Neutrophil (primary cell): ENCODE data around the gene BBX.

Experiments
- H3K27ac ChIP-seq: fragments of 200-600 bp; sonication (generic); 2 replicates; pipeline ENCODE4 v1.5.1; 2016; ENCODE audit warnings: mild to moderate bottlenecking, moderate library complexity
- H3K27me3 ChIP-seq: fragments of 200-600 bp; sonication (generic); 2 replicates; pipeline ENCODE4 v1.6.0; 2016; ENCODE audit warnings: mild to moderate bottlenecking
- H3K36me3 ChIP-seq: fragments of 200-600 bp; sonication (generic); 2 replicates; pipeline ENCODE4 v1.5.1; 2017
- H3K4me1 ChIP-seq, 2 experiments: fragments of 200-600 bp in 1 of 2; sonication (generic) in 1 of 2; 1 replicate in 1 of 2; 2 replicates in 1 of 2; pipeline versions ENCODE4 v1.5.1 to v1.6.1; 2013 to 2016; ENCODE audit warnings: low read depth in 1 of 2, low read length in 1 of 2, mild to moderate bottlenecking in 1 of 2, moderate library complexity in 1 of 2; ENCODE audit not compliant: control insufficient read depth in 1 of 2, insufficient read depth in 1 of 2
- H3K4me3 ChIP-seq, 2 experiments: fragments of 200-600 bp in 1 of 2; sonication (generic) in 1 of 2; 1 replicate in 1 of 2; 2 replicates in 1 of 2; pipeline ENCODE4 v1.5.1; 2013 to 2016; ENCODE audit warnings: low read depth in 1 of 2, low read length in 1 of 2, mild to moderate bottlenecking in 1 of 2, moderate library complexity in 1 of 2
- H3K9me3 ChIP-seq: fragments of 200-600 bp; sonication (generic); 2 replicates; pipeline ENCODE4 v1.5.1; 2016
- CTCF ChIP-seq: fragments of 200-600 bp; sonication (generic); IDR thresholded peaks from 2 replicates; pipeline ENCODE4 v1.5.1; 2016; ENCODE audit warnings: antibody characterized with exemption

BBX gene

DNA sequence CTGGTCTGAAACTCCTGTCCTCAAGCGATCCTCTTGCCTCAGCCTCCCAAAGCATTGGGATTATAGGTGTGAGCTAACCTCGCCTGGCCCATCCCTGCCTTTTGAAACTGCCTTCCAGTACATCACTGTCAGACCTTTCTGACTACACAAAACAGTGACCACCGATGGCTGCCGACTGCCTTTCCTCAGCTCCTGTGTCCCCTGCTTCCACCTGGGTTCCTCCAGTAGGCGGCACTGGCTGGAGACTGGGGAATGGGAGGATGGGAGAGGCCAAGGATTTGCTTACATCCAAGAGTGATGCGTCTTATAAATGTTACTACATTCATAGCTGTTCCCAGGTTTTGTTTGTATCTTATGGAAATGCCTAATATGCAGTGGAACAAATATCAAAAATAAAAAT lies 242.8 kb downstream of the BBX start:
- no peak overlapping the region for H3K4me3 ChIP-seq

DNA sequence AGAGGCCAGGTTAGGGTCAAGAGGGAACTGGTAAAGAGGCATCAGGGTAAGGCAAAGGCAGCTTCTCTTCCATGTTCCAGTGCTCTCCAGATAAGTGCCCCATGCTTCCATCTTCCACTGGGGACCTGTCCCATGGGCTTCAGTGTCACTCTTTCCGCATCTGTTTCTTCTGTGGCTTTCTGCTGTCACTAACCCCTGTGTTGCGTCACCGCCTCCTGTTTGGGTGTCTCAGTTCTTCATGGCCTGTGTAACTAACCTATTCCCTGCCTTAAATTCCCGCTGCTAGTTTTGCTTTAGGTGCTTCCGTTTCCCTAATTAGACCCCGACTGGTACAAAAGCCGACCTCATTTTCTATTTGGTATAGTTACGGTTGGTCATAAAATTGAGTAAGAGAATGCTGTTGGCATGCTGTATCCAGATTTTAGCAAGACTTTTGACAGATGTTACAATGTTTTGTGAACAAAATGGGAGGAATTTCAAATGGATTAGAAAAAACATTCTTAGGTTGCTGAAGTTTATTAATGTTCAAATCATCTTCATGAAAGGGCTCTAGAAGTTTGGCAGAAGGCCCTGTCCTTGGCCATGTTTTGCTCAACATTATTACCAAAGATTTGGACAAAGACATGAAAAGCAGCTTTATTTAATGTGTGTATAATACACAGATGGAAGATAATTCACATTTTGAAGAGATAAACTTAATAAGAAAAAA lies 245.3 kb downstream of the BBX start:
- Histone ChIP-seq H3K4me1 (peaks cover 0 to 7% of the 10 kb centered on the region in 2 experiments), H3K27me3 (no peaks in the 10 kb centered on the region), H3K4me3 (no peak overlapping the region), H3K36me3 (no peaks in the 10 kb centered on the region), H3K27ac (no peak overlapping the region), H3K9me3 (no peaks in the 10 kb centered on the region)
- TF ChIP-seq CTCF = no peak

More for the DNA sequence above, 242.8 kb downstream of the BBX start:
- H3K9me3 ChIP-seq = no peaks in the 10 kb centered on the region
- no peak overlapping the region for H3K27ac ChIP-seq
- H3K36me3 ChIP-seq = no peaks in the 10 kb centered on the region
- no peak for TF ChIP-seq CTCF
- H3K4me1 ChIP-seq = peaks cover 0 to 7% of the 10 kb centered on the region in 2 experiments
- no peaks in the 10 kb centered on the region for H3K27me3 ChIP-seq

DNA sequence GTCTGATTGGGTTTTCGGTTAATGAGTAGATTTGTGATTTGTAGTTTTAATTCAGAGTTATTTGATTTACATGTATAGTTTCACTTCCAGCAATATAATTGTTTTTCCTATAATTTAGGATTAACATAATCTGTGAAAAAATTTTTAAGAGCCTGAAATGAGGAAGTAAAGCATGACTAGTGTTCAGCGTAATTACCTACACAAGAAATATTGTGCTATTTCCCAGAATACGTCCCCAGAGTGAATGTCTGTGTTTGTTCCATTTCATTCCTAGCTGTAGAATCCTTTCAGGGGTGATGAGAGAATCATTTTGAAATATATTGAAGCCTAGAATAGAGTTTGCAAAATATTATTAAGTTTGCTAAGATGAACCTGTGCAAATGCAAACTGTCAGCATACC lies 247.1 kb downstream of the BBX start:
- Histone ChIP-seq H3K27me3 (no peaks in the 10 kb centered on the region), H3K27ac (no peak overlapping the region), H3K4me3 (no peak overlapping the region), H3K9me3 (no peaks in the 10 kb centered on the region), H3K36me3 (peaks cover 7% of the 10 kb centered on the region), H3K4me1 (peaks cover 0 to 7% of the 10 kb centered on the region in 2 experiments)
- TF ChIP-seq CTCF = no peak

DNA sequence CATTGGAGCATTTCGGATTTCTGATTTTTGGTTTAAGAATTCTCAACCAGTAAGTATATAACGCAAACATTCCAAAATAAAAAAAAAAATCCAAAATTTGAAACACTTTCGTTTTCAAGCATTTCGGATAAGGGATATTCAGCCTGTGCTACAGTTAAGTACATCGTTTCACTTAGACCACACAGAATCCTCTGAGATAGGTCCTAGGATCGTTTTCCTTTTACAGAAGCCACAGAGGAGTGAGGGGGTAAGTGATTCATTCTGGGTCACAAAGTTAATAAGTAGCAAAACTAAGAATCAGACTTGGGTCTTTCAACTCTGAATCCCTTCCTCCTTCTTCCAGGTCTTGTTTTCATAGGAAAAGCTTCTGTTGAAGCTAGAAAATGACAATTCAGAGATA lies 249.3 kb downstream of the BBX start:
- Histone ChIP-seq H3K36me3 (peaks cover 12% of the 10 kb centered on the region), H3K27me3 (no peaks in the 10 kb centered on the region), H3K4me1 (peaks cover 0 to 7% of the 10 kb centered on the region in 2 experiments), H3K4me3 (no peak overlapping the region), H3K9me3 (no peaks in the 10 kb centered on the region), H3K27ac (no peak overlapping the region)
- no peak for TF ChIP-seq CTCF

DNA sequence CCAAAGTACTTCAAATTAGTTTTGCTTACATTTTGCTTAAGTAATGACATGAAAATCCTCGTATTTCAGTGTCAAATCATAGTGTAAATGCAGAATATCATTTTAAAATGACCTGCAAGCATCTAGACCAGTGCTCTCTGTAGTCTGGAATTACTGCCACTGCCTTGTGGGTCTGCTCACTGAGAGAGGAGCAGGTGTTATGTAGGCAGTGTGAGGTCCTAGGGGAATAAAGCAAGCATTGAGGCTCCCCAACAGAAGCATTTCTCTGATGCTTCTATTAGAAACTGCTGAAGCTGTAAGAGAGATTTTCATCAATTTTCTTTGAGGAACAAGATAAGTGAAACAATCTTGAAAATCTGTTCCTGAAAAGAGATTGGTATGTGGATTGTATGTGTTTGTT lies 253.2 kb downstream of the BBX start:
- H3K4me1 ChIP-seq = no peaks in the 10 kb centered on the region
- H3K4me3 ChIP-seq = no peak overlapping the region
- H3K27ac ChIP-seq = no peak overlapping the region
- no peak for TF ChIP-seq CTCF
- H3K27me3 ChIP-seq = no peaks in the 10 kb centered on the region
- H3K36me3 ChIP-seq = peaks cover 26% of the 10 kb centered on the region
- H3K9me3 ChIP-seq = no peaks in the 10 kb centered on the region
